Stimulated activated CD8-positive, alpha-beta memory T cell treated with anti-CD3 and anti-CD28 coated beads, Interleukin-4, amount 100 ng/mL, for 4 hours (primary cell): ENCODE measurements around the gene CALR3.
"Not testable (repeated sequence)": the region's sequence is repeated elsewhere in the genome, so short reads cannot be mapped to it uniquely, and the experiment has no call there.

ENCODE experiments used
- DNase-seq, 2 donors: peaks; one replicate each; pipeline ENCODE4 v3.0.0-alpha.2; 2020; ENCODE audit warnings: low read depth in 2 of 2, low spot score in 1 of 2

Gene CALR3

GRCh38 chr19:16497042-16497441 lies 1.1 kb upstream of the CALR3 start:
- DNase-seq = no peak

- no peak for DNase-seq
These were observed 631 bp upstream of the CALR3 start for GRCh38 chr19:16496613-16496983.

GRCh38 chr19:16486476-16486875 lies 9.5 kb downstream of the CALR3 start:
- DNase-seq = not testable (repeated sequence)

GRCh38 chr19:16482745-16483144 lies 13.2 kb downstream of the CALR3 start:
- DNase-seq = no peak

- DNase-seq = no peak
These were observed 18.7 kb downstream of the CALR3 start for GRCh38 chr19:16477311-16477710.

GRCh38 chr19:16476401-16476800 lies 19.6 kb downstream of the CALR3 start:
- DNase-seq = no peak

GRCh38 chr19:16473875-16474392 lies 22.0 kb downstream of the CALR3 start:
- no peak for DNase-seq

- no peak for DNase-seq
These were observed 23.0 kb downstream of the CALR3 start for GRCh38 chr19:16472992-16473391.

GRCh38 chr19:16472559-16472899 lies 23.4 kb downstream of the CALR3 start:
- DNase-seq = not testable (repeated sequence)

GRCh38 chr19:16470911-16471811 lies 24.8 kb downstream of the CALR3 start:
- DNase-seq = no peak

GRCh38 chr19:16470541-16470910 lies 25.4 kb downstream of the CALR3 start:
- DNase-seq = no peak

- no peak for DNase-seq
These were observed 28.4 kb downstream of the CALR3 start for GRCh38 chr19:16467581-16467980.

- not testable (repeated sequence) for DNase-seq
These were observed 29.1 kb downstream of the CALR3 start for GRCh38 chr19:16466802-16467427.

GRCh38 chr19:16465239-16465638 lies 30.7 kb downstream of the CALR3 start:
- DNase-seq = no peak

GRCh38 chr19:16463991-16464575 lies 31.9 kb downstream of the CALR3 start:
- no peak for DNase-seq

GRCh38 chr19:16463341-16463990 lies 32.5 kb downstream of the CALR3 start:
- no peak for DNase-seq

GRCh38 chr19:16462757-16463250 lies 33.2 kb downstream of the CALR3 start:
- DNase-seq = no peak

- no peak for DNase-seq
These were observed 34.3 kb downstream of the CALR3 start for GRCh38 chr19:16461630-16462051.

GRCh38 chr19:16460454-16460853 lies 35.5 kb downstream of the CALR3 start:
- no peak for DNase-seq

GRCh38 chr19:16459680-16460079 lies 36.3 kb downstream of the CALR3 start:
- no peak for DNase-seq
